Activated CD4-positive, alpha-beta T cell treated with anti-CD3 and anti-CD28 coated beads, Interleukin-2, amount 50 U/mL, for 24 hours (primary cell): ENCODE data around the gene MED12L.

Source experiments
- DNase-seq, 2 donors: peaks; one replicate each; pipeline ENCODE4 v3.0.0-alpha.2; 2020; ENCODE audit warnings: low read depth in 1 of 2, low spot score in 1 of 2

Gene MED12L

GRCh38 chr3:151133917-151134450 lies 48.5 kb downstream of the MED12L start:
- DNase-seq, result no peak

DNA sequence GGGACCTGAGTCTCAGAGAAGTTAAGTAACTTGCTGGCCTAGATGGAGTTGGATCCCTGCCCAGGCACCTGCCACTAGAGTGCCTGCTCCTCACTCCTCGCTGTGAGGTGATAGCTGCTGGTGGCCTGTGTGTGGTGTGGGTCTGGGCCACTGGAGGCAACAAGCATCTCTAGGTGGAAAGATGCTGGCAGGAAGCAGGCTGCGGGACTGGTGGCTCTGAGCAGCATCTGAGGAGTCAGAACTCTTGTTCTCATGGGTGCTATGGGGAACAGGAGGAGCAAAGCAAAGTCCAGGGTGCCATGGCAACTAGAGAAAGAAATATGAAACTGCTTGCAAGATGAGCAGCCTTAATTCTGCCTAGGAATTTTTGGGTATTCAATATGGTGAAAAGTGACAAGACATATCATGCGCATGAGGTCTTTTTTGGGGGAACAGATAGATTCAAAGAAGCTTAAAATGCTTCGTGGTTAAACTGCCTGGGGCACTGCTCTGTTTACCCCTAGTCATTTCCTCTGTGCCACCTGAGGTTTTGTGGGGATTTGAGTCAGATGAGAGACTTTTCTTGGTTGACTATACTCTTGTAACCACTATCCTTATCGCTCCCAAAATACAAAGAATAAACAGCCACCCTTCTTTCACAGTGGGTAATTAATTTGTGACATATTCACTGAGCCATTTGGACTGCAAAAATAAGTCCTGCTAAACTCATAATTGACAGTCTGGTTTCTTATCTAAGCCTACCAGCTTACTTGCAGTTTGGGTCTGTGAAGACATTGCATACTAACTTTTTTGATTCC lies 50.3 kb downstream of the MED12L start:
- peak in 1 of 2 donors; percentile 3 for DNase-seq

DNA sequence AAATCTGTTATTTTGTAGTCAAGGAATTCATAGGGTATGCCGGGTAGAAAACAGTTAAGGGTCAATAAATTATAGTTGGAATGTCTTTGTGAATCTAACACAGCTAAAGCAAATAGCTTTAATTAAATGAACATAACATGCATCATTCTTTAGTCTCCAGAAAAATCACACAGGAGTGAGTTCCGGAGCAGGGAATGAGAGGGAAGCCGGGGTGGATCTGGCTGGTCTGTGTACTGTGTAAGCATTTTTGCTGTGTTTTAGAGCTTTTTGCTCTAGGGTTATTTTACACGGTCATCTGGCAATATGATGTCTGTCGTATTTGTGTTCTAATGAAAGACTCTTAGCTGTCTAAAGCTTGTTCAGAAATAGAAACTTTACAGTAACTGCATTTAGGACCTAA lies 57.5 kb downstream of the MED12L start:
- no peak for DNase-seq

- no peak for DNase-seq
These were observed 58.6 kb downstream of the MED12L start for GRCh38 chr3:151144016-151144415.

DNA sequence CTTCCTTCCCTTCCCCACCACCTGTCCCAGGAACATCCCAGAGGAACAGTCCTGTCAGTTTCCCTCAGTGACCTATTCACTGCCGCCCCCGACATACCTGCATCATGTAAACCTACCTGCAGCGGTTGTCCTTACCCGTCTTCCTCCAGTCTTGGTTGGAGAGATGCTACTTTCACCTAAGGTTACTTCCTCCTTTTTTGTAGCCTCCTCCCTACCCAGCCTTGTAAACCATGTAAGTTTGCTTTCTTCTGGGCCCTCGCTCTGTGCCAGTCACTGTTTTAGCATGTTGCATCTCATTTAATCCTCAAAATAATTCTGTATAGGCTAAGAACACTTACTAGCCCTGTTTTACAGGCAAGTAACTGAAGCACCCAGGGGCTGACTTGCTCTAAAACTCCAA lies 59.3 kb downstream of the MED12L start:
- DNase-seq, result no peak

DNA sequence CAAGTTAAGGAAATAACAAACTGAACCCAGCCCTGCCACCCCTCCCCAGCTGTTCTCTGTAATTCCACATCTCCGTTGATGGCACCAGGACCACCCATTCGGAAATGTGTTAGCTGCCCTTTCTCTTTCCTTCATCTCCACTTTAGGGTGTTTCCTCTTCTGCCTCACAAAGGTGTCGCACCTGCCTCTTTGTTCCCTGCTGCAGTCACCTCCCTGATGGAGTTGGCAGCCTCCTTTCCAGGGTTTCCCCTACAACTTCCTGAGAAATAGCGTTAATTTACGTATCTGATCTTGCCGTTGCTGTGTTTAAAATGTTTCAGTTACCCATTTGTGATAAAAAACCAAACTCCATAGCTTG lies 60.2 kb downstream of the MED12L start:
- DNase-seq, result no peak

GRCh38 chr3:151146071-151146730 lies 60.7 kb downstream of the MED12L start:
- DNase-seq, result peak in 1 of 2 donors; percentile 34

- no peak for DNase-seq
These were observed 61.2 kb downstream of the MED12L start for GRCh38 chr3:151146731-151147091.

DNA sequence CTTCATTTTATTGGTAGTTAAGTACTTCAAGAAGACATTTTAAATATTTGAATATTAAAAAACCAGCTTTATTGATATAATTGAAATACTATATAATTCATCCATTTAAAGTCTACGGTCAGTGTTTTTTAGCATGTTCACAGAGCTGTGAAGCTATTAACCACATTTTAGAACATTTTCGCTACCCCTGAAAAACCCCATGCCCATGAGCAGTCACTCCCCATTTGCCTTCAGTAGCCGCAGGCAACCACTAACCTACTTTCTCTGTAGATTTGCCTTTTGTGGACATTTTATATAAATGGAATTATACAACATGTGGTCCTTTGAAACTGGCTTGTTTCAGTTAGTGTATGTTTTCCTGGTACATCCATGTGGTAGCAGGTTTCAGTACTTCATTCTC lies 61.8 kb downstream of the MED12L start:
- no peak for DNase-seq

DNA sequence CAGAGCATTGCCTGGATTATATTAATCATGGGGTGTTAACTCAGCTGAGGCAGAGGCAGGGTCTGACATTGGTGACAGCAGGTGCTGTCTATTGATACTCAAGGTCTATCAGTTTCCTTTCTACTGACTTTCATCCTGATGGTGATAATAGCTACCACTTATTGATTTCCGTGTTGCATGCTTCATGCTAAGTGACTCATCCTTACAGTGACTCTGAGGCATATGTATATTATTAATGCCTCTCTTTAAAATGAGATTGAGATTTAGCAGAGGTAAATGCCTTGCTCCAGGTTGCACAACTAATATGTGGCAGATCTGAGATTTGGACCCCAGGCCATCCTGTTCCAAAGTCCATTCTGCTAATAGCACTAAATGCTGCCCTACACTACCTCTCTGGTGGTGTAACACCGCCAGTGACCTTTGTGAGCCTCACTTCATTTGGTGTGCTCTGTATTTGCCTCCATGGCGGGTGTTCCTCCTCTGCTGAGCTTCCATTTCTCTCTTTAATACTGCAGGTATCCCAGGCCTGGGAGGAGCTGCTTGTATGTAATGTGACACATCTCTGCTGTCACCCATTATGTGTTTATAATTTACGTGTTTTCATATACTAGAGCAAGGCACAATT lies 67.1 kb downstream of the MED12L start:
- no peak for DNase-seq

DNA sequence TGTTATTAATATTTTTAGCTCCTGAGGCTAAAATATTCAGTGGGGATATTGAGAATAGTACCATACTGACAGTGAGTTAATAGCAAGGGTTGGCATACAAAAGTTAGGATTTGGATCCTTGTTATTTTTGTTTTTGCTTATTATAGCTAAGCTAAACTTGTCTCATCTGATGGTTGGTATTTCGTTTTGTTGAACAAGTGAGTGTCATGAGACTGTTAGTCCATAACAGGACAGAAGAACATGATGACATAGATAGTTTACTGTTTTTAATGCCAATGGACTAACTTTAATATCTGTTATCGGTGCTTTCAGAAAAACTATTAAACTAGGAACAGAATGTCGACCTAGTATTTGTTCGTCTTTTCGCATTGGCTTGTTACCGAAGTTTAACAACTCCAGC lies 69.1 kb downstream of the MED12L start:
- DNase-seq, result no peak

- DNase-seq, result no peak
These were observed 70.1 kb downstream of the MED12L start for GRCh38 chr3:151155409-151156128.

GRCh38 chr3:151156618-151157216 lies 71.3 kb downstream of the MED12L start:
- peak in 1 of 2 donors; percentile 49 for DNase-seq

GRCh38 chr3:151159806-151160205 lies 74.3 kb downstream of the MED12L start:
- DNase-seq, result no peak

DNA sequence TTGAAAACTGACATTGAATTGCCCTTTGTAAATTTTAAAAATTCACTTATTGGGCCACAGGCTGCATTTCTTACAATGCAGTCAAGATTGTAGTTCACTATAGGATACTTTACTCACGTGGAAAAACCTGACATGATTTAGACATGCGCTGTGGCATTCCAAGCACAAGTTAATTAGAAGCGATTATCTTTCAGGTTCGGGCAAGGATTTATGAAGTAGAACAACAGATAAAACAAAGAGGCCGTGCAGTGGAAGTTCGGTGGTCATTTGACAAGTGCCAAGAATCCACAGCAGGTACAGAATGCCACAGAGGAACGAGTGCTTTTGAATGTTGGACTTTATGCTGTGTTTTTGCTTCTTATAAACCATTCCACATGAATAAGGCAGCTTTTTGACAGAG lies 79.8 kb downstream of the MED12L start:
- no peak for DNase-seq

DNA sequence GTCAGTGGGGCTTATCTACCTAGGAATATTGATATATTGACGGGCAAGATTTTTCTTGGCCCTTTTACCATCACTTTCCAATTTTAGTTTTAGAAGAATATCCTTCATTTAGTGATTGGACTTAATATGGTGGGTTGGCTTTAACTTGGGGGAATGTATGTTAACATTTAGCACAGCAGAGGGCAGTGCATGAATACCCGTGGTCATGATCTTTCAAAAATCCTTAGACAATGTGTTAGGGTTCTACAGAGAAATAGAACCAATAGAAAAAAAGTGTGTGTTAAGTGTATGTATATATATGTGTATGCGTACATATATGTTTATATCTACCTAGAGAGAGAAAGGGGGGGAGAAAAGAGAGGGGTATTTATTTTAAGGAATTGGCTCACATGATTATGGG lies 80.7 kb downstream of the MED12L start:
- no peak for DNase-seq

DNA sequence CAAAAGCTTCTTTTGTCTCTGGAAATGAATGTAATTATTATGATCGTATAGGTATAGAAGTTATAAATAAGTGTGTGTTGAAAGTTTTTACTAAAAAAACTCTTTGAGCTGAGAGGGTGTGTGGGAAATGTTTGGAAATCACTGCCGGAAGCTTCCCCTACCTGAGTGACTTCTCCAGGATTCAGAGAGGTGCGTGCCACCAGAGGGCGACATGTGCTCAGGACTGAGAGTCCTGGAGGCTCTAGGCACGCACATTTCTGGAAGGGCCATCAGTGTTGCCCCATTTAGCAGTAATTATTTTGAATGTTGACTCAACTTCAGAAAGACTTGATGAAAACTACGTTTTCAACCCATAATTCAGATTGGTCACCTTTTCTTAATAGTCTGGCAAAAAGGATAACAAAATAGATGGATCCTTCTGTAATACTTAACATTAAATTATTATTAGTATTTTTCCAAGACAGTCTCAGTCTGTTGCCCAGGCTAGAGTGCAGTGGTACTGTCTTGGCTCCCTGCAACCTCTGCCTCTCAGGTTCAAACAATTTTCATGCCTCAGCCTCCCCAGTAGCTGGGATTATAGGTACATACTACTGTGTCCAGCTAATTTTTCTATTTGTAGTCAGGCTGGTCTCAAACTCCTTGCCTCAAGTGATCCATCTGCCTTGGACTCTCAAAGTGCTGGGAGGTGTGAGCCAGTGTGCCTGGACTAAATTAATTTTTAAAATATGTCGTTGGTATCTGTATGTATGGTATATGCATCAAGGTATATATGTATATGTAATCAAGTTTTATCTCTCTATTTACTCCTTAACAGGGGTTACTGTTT lies 83.0 kb downstream of the MED12L start:
- DNase-seq, result peak; percentile 55 to 77

DNA sequence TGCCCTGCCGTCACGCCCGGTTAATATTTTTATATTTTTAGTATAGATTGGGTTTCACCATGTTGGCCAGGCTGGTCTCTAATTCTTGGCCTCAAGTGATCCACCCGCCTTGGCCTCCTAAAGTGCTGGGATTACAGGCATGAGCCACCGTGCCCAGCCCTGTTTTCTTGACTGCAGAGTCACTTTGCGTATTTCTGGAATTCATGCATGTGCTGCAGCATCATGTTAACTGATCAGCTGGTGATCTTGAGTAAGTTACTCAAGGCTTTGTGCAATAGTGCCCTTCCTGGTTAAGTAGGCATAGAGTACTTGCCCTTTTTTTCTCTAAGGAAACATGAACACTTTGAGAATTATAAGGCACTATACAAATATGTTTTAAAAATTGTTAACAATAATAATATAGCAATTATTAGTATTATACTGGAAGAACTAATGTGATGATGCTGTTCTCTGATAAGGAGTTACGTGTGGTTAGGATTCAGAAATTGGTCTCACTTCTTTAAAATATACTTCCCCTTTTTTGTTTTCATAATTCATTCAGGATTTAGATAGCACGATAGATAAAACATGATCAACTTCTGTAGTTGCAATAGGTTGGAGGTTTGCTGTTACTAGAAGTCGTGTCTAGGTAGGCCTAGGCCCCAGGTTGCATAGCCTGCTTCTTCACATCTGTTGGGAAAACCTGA lies 83.9 kb downstream of the MED12L start:
- DNase-seq, result no peak

GRCh38 chr3:151169948-151170679 lies 84.7 kb downstream of the MED12L start:
- peak in 1 of 2 donors; percentile 30 for DNase-seq
